ENCODE data around the gene SIRT2.
"Not testable (repeated sequence)": the region's sequence is repeated elsewhere in the genome, so short reads cannot be mapped to it uniquely, and the experiment has no call there.

Gene SIRT2

GRCh38 chr19:38868551-38868950 is 30.9 kb downstream of the SIRT2 start:
- no peak for DNase-seq (ENCODE audit: low read depth)

- no peak for DNase-seq (ENCODE audit: low read depth)
Observed at GRCh38 chr19:38867171-38867780, 32.1 kb downstream of the SIRT2 start.

- DNase-seq (ENCODE audit: low read depth) = no peak
Observed at GRCh38 chr19:38862321-38863059, 36.9 kb downstream of the SIRT2 start.

DNA sequence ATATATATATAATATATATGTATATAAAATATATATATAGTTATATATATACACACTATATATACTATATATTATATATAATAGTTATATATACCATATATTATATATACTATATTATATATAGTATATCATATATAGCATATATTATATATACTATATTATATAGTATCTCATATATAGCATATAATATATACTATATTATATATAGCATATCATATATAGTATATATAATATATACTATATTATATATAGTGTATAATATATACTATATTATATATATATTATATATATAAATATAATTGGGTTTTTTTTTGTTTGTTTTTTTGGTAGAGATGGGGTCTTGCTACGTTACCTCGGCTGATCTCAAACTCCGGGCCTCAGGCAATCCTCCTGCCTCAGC is 38.0 kb downstream of the SIRT2 start:
- DNase-seq (ENCODE audit: low read depth) = no peak

DNA sequence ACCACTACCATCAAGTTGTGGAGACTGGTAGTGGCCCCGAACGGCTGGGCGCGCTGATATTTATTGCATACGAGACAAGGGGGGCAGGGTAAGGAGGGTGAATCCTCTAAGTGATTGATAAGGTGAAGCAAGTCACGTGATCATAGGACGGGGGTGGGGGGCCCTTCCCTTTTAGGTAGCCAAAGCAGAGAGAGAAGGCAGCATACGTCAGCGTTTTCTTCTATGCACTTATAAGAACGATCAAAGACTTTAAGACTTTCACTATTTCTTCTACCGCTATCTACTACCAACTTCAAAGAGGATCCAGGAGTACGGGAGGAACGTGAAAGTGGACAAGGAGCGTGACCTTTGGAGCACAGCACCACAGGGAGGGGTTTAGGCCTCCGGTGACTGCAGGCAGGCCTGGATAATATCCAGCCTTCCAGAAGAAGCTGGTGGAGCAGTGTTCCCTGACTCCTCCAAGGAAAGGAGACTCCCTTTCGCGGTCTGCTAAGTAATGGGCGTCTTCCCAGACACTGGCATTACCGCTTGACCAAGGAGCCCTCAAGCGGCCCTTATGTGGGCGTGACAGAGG is 39.7 kb downstream of the SIRT2 start:
- DNase-seq (ENCODE audit: low read depth) = not testable (repeated sequence)

DNA sequence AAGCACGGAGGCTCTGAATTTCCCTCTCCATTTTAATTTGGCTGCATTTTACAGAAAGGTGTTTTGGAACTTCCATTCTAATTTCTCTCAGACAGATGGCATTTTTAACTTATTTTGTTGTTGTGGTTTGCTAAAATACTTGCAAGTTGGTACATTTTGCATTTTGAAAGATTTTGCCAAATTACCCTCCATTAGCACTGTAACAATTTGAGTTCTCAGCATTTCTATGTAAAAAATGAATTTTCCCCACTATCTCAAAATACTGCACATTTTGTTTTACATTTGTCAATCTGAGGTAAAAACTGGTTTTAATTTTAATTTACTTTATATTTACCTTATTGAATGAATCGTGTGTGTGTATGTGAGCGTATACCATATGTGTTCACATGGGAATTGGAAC is 42.6 kb downstream of the SIRT2 start:
- no peak for DNase-seq (ENCODE audit: low read depth)

- not testable (repeated sequence) for DNase-seq (ENCODE audit: low read depth)
Observed at GRCh38 chr19:38855751-38856150, 43.7 kb downstream of the SIRT2 start.

DNA sequence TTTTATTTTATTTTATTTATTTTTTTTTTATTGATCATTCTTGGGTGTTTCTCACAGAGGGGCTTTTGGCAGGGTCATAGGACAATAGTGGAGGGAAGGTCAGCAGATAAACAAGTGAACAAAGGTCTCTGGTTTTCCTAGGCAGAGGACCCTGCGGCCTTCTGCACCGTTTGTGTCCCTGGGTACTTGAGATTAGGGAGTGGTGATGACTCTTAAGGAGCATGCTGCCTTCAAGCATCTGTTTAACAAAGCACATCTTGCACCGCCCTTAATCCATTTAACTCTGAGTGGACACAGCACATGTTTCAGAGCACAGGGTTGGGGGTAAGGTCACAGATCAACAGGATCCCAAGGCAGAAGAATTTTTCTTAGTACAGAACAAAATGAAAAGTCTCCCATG is 44.5 kb downstream of the SIRT2 start:
- DNase-seq (ENCODE audit: low read depth) = not testable (repeated sequence)

DNA sequence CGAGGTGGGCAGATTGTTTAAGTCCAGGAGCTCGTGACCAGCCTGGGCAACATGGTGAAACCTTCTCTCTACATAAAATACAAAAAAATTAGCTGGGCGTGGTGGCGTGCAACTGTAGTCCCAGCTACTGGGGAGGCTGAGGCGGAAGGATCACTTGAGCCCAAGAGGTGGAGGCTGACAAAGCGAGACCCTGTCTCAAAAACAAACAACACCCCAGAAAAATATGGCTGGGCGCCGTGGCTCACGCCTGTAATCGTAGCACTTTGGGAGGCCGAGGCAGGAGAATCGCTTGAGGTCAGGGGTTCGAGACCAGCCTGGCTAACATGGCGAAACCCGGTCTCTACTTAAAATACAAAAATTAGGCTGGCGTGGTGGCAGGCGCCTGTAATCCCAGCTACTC is 46.2 kb downstream of the SIRT2 start:
- no peak for DNase-seq (ENCODE audit: low read depth)

GRCh38 chr19:38852231-38853044 is 47.0 kb downstream of the SIRT2 start:
- no peak for DNase-seq (ENCODE audit: low read depth)

- peak; percentile 78 for DNase-seq (ENCODE audit: low read depth)
Observed at GRCh38 chr19:38851622-38852230, 47.7 kb downstream of the SIRT2 start.

DNA sequence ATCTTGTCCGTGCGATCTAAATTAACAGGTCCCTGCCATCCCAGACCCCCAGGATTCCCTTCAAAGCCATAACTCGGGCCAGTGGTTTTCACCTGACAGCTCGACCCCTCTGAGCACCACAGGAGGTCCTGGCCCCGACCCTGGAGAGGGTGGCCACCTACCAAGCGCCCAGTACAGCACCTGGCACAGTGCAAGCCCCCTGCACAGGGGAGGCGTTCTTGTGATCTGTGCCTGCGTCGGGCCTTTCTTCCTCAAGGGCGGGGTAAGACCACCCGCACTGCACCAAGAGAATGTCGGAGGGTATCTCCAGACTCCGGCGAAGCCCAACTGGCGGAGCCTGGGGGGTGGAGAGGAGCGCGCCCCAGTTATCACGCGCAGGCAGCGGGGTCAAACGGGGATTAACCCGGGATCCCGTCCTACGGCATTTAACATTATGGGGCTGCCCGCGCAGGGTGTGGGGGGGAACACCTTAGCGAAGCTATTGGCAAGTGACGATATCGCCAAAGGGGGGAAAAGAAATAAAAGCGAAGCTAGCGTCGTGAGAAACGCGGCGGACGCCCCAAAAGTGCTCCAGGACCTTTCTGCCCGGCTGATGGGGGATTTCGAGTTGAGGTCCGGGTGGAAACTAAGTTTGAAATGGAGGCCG is 48.3 kb downstream of the SIRT2 start:
- no peak for DNase-seq (ENCODE audit: low read depth)

DNA sequence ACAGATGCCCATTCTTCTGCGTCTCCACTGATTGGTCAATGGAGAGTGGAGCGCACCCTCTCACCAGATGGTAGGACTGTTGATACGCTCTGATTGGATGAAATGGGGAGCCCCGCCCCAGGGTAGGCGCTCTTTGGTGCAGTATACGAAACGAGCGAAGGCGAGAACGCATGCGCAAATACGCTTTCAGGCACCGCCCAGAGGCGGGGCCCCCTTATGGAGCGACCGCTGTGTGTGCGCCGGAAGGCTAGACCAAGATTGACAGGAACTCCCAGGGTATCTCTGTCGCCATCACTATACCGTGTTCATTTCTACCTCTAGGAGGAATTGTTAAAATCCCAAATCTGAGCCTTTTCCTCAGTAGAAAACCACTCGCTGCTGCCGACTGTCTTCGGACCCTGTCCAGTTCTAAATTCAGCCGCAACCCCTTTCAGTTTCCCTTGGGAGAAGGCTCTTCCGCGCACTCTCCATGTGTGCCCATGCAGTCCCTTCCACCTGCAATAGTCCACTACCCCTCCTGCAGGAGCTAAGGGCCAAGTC is 48.9 kb downstream of the SIRT2 start:
- DNase-seq (ENCODE audit: low read depth) = no peak

DNA sequence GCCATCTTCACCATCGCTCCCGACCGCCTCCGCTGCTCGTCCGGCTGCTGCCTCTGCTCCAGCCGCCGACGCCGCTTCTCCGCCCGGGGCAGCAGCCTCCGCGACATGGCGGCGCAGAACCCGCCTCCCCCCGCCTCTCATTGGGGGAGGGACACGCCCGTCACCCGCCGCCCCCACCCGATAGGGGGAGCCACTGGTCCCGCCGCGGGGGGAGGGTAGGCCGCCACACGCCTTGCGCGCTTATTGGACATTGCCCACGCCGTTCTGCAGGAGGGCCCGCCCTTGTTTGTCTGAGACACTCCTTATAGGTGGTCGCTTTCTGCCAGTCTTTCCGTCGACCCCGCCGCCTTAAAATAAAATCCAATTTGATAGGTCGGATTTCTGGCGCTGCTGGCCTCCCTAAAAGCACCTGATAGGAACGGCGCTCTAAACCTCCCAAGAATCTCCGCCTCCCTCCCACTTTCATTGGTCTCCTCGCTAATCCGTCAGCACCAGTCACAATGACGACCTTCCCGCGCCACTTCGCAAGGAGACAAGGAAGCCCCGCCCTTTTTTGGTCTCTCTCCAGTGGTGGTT is 49.5 kb downstream of the SIRT2 start, which contains the start of gene HNRNPL:
HNRNPL (minus strand) TSS at position 127 of the 576 bp plus-strand sequence; CDS start at position 107, 20 bp downstream.
- DNase-seq (ENCODE audit: low read depth) = peak; percentile 97

DNA sequence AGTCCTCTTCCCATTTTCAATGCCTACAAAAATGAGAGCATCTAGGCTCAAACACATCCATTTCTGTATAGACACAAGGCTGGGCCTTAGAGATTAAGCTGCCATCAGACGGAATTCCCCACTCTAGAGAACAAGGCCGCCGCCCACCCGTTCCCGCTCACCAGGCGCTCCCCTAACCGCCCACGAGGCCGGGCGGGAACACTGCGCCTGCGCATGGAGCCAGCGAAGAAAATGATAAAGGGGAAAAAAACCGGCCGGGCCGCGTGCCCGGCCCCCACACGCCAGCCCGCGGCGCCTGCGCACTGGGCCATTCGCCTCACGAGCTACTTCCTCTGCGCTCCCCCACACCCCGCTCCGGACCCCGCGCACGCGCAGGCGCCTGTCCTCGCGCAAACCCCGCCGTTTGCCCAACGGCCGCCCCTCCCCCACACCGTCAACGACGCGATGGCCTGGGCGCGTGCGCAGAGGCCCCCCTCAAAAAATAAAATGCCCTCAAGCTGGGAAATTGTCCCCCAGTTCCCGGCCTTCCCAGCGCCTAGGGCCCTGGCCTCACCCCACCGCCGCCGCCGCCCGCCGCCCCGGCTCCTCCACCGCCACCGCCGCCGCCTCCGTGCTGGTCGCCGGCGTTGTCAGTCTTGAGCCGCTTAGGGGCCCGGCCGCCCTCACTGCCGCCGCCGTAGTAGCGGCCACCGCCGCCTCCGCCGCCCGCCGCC is 50.1 kb downstream of the SIRT2 start:
- DNase-seq (ENCODE audit: low read depth) = peak; percentile 96

GRCh38 chr19:38848299-38849146 is 50.9 kb downstream of the SIRT2 start:
- DNase-seq (ENCODE audit: low read depth) = no peak

DNA sequence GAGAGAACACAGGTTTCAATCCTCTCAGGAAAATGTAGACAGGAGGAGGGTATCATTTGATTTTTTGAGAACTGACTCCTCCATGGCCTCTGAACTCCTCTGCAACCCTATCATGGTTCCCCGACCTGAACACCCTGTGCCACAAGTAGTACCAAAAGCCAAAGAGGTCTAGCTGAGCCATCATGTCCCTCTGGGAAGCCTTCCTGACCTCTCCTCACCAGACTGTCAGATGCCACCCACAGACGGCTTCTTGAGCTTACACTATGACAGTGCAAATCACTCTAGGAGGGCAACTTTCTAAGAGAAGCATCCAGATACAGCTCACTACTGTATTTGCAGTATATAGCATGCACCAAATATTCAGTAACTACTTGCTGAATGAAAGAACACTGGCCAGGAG is 53.3 kb downstream of the SIRT2 start:
- no peak for DNase-seq (ENCODE audit: low read depth)

DNA sequence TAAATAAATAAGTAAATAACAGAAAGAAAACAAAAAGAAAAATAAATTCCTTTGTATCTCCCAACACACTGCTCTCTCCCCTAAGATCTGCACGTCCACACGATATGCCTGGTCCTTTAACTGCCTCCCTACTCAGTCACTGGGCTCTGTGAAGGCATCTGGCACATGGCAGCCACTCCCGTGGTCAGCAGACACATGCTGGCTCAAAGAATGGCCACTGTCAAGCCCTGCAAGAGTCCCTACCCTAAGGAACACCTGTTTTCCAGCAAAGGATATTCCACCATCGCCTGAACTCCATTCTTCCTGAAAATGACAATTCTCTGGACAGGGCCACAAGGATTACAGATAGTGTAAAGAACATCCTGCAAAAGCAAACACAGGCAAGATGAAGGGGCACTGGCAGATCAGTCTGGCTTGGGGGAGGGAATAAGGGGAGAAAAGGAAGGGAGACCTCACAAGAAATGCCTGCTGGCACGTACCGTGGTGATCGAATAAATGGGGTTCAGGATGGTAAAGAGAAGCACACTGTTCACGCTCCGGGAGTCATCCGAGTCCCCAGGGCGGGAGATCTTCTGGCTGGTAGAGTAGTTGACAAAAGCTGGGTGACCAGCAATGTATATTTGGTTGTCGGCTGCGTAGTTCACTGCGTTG is 53.9 kb downstream of the SIRT2 start:
- DNase-seq (ENCODE audit: low read depth) = no peak
